ENCODE measurements around the gene CES3.
"Not testable (repeated sequence)": the region's sequence is repeated elsewhere in the genome, so short reads cannot be mapped to it uniquely, and the experiment has no call there.

CES3 gene

DNA sequence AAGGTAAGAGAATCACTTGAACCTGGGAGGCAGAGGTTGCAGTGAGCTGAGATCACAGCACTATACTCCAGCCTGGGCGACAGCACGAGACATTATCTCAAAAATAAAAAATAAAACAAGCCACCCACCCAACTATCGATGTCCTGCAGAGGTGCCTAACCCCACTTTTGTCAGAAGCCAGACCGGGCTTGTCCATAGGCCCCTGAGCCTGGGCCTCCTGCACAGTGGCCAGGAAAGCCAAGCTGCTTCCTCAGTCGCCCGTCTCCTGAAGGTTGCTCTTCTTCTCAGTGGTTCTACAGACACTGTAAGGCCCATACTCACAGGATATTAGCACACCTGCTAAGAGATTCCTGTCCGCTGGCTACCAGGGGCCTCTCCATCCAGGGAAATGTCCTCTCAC lies 14.5 kb upstream of the CES3 start:
- DNase-seq (ENCODE audit: low read depth, low spot score): no peak

DNA sequence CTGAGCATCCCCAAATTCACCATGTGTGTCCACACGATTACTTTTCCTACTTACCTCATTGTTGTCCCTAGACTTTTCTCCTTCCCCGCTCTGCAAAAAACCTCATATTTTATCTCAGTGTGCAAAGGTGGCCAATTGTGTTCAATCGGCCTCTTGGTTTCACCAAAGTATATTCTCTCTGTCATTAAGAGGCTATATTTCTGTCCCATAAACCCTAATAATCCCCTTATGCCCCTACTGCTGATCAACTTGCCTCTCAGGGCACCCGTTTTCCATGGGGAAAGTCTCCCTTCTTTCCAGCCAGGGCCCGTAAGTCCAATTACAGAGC lies 14.1 kb upstream of the CES3 start:
- no peak for DNase-seq (ENCODE audit: low read depth, low spot score)

GRCh38 chr16:66947302-66948065 lies 13.6 kb upstream of the CES3 start:
- DNase-seq (ENCODE audit: low read depth, low spot score): peak; percentile 50

GRCh38 chr16:66948134-66948836 lies 12.8 kb upstream of the CES3 start:
- DNase-seq (ENCODE audit: low read depth, low spot score): no peak

GRCh38 chr16:66948837-66949225 lies 12.2 kb upstream of the CES3 start:
- no peak for DNase-seq (ENCODE audit: low read depth, low spot score)

- no peak for DNase-seq (ENCODE audit: low read depth, low spot score)
These were observed 11.6 kb upstream of the CES3 start for GRCh38 chr16:66949472-66949871.

DNA sequence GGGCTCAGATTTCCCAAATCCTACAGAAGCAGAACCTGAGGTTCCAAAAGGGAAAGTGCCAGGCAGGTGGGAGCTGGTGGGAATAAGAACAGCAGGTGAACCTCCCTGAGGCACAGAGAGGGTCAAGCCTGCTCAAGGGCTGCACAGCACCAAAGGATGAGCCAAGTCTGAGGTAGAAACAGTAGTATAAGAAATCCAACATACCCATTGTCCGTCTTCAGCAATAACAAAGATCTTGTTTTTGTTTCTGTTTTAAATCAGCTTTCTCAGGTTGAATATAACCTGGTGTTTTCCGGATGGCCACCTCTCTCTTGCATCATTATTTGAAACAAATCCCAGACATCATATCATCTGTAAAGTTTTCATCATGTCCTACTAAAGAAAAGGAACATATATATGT lies 10.6 kb upstream of the CES3 start:
- no peak for DNase-seq (ENCODE audit: low read depth, low spot score)

- no peak for DNase-seq (ENCODE audit: low read depth, low spot score)
These were observed 9.9 kb upstream of the CES3 start for GRCh38 chr16:66950971-66951790.

GRCh38 chr16:66952430-66953110 lies 8.5 kb upstream of the CES3 start:
- DNase-seq (ENCODE audit: low read depth, low spot score): no peak

DNA sequence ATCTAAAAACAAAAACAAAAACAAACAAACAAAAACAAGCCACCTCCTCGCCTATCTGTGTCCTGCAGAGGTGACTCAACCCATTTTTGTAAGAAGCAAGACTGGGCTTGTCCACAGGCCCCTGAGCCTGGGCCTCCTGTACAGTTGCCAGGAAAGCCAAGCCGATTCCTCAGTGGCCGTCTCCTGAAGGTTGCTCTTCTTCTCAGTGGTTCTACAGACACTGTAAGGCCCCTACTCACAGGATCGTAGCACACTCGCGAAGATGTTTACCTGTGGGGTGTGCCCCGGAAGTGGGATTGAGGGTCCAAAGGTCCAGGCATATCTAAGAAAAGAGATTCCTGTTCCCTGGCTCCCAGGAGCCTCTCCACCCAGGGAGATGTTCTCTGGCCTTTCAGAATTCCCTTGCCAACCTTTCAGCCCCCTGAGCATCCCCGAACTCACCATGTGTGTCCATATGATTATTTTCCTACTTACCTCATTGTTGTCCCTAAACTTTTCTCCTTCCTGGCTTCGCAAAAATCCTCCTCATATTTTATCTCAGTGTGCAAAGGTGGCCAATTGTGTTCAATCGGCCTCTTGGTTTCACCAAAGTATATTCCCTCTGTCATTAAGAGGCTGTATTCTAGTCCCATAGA lies 7.5 kb upstream of the CES3 start:
- no peak for DNase-seq (ENCODE audit: low read depth, low spot score)

DNA sequence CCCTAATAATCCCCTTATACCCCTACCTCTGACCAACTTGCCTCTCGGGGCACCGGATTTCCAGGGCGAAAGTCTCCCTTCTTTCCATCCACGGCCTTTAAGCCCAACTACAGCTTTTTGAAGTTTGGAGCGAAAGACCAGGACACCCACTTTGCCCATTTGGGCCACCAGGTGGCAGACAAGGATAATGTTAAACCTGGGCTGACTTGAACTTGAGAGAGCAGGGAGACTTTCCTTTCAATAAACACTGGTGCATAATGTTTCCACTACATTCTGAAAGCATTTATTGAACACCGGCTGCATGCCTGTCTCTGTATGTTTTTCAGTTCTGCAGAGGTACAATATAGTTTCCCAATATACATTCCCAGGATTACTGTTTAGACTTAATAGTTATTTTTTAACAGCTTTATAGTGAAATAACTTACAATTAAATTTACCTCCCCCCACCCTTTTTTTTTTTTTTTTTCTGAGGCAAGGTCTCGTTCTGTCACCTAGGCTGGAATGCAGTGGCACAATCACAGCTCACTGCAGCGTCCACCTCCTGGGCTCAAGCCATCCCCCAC lies 6.9 kb upstream of the CES3 start:
- no peak for DNase-seq (ENCODE audit: low read depth, low spot score)

DNA sequence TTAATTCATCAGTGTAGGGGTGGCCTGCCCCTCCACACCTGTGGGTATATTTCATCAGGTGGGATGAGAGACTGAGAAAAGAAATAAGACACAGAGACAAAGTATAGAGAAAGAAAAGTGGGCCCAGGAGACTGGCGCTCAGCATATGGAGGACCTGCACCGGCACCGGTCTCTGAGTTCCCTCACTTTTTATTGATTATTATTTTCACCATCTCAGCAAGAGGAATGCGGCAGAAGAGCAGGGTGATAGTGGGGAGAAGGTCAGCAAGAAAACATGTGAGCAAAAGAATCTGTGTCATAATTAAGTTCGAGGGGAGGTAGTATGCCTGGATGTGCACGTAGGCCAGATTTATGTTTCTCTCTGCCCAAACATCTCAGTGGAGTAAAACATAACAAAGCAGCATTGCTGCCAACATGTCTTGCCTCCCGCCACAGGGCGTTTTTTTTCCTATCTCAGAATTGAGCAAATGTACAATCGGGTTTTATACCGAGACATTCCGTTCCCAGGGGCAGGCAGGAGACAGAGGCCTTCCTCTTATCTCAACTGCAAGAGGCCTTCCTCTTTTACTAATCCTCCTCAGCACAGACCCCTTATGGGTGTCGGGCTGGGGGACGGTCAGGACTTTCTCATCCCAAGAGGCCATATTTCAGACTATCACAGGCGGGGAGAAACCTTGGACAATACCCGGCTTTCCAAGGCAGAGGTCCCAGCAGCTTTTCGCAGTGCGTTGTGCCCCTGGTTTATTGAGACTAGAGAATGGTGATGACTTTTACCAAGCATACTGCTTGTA lies 5.5 kb upstream of the CES3 start:
- not testable (repeated sequence) for DNase-seq (ENCODE audit: low read depth, low spot score)

DNA sequence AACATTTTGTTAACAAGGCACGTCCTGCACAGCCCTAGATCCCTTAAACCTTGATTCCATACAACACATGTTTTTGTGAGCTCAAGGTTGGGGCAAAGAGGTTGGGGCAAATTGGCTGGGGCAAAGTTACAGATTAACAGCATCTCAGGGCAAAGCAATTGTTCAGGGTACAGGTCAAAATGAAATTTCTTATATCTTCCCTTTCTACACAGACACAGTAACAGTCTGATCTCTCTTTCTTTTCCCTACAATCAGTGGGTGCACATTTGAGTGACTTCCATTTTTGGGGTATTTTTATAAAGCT lies 5.0 kb upstream of the CES3 start:
- not testable (repeated sequence) for DNase-seq (ENCODE audit: low read depth, low spot score)

- no peak for DNase-seq (ENCODE audit: low read depth, low spot score)
These were observed 2.0 kb upstream of the CES3 start for GRCh38 chr16:66958857-66959703.

- no peak for DNase-seq (ENCODE audit: low read depth, low spot score)
These were observed 1.3 kb upstream of the CES3 start for GRCh38 chr16:66959704-66960161.

- DNase-seq (ENCODE audit: low read depth, low spot score): no peak
These were observed 796 bp upstream of the CES3 start for GRCh38 chr16:66960270-66960669.

GRCh38 chr16:66961914-66962313 lies 848 bp downstream of the CES3 start:
- no peak for DNase-seq (ENCODE audit: low read depth, low spot score)

- no peak for DNase-seq (ENCODE audit: low read depth, low spot score)
These were observed 3.0 kb downstream of the CES3 start for GRCh38 chr16:66964049-66964448.

DNA sequence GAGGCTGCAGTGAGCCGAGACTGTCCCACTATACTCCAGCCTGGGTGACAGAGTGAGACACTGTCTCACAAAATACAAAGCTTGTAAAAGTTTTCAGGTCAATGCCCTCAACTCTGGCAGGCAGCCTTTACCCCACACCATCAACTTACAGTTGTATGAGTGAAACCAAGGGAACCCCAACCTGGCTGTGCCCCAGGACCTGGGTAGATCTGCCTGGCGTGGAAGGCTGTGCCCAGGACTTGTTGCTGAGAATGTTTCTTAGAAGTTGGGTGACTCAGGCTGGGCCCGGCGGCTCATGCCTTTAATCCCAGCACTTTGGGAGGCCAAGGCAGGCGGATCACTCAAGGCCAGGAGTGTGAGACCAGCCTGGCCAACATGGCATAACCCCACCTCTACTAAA lies 7.8 kb downstream of the CES3 start:
- no peak for DNase-seq (ENCODE audit: low read depth, low spot score)

Data from brain pericyte (primary cell).